Fibroblast of lung (primary cell): ENCODE results near the gene UBAP1L.

Experiments
- EZH2 ChIP-seq: IDR thresholded peaks from 2 replicates; pipeline ENCODE4 v1.5.1; 2012; ENCODE audit warnings: low read length, control low read depth, mild to moderate bottlenecking; ENCODE audit errors: missing control alignments
- TF ChIP-seq, protein P1 (sequence below), 2 donors: IDR thresholded peaks in 1 of 2; conservative IDR thresholded peaks in 1 of 2; 1 replicate in 1 of 2; 2 replicates in 1 of 2; pipeline ENCODE4 v1.5.1; 2011 to 2012; ENCODE audit warnings: low read length in 2 of 2, control low read depth in 1 of 2, inconsistent platforms in 1 of 2, low read depth in 1 of 2, mild to moderate bottlenecking in 1 of 2

DNA sequence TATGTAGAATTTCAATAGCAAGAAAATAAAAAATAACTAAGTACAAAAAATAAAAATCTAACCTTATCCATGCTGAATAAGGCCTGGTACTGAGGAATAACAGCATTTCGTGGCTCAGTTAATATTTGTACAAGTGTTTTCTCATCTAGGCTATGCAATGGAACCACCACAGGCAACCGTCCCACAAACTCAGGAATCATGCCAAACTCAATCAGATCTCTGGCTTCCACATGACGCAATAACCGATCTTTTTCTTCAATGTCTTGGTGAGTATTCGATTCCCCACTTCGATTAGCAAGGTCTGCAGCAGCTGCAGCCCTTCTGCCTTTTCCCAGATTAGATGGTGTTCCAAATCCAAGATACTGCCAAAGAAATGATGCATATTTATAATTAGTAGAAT, 39.7 kb upstream of the UBAP1L start:
- TF ChIP-seq, protein P1, sequence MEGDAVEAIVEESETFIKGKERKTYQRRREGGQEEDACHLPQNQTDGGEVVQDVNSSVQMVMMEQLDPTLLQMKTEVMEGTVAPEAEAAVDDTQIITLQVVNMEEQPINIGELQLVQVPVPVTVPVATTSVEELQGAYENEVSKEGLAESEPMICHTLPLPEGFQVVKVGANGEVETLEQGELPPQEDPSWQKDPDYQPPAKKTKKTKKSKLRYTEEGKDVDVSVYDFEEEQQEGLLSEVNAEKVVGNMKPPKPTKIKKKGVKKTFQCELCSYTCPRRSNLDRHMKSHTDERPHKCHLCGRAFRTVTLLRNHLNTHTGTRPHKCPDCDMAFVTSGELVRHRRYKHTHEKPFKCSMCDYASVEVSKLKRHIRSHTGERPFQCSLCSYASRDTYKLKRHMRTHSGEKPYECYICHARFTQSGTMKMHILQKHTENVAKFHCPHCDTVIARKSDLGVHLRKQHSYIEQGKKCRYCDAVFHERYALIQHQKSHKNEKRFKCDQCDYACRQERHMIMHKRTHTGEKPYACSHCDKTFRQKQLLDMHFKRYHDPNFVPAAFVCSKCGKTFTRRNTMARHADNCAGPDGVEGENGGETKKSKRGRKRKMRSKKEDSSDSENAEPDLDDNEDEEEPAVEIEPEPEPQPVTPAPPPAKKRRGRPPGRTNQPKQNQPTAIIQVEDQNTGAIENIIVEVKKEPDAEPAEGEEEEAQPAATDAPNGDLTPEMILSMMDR (conservative IDR thresholded peaks at IDR 0.05 in 1 of 2, IDR thresholded peaks at IDR 0.05 in 1 of 2; ENCODE audit: low read depth in 1 of 2, low read length in 2 of 2), result no peak
- TF ChIP-seq EZH2, result no peak
